ENCODE data around the gene FCRL1.

FCRL1 gene

GRCh38 chr1:157819896-157820295 is at the start of gene FCRL1:
TSS of gene FCRL1 (minus strand) at chr1:157820120. CDS start at chr1:157820037, 83 bp downstream.
- no peak for DNase-seq

GRCh38 chr1:157868654-157869053 is 48.7 kb upstream of the FCRL1 start:
- no peak for DNase-seq

GRCh38 chr1:157862114-157863070 is 42.5 kb upstream of the FCRL1 start:
- DNase-seq = no peak

- no peak for DNase-seq
Measured at GRCh38 chr1:157856538-157856937, 36.6 kb upstream of the FCRL1 start.

GRCh38 chr1:157852476-157852875 is 32.6 kb upstream of the FCRL1 start:
- no peak for DNase-seq

- no peak for DNase-seq
Measured at GRCh38 chr1:157849229-157849875, 29.4 kb upstream of the FCRL1 start.

- no peak for DNase-seq
Measured at GRCh38 chr1:157844089-157844830, 24.3 kb upstream of the FCRL1 start.

GRCh38 chr1:157842939-157843338 is 23.0 kb upstream of the FCRL1 start:
- DNase-seq = no peak

- DNase-seq = no peak
Measured at GRCh38 chr1:157841708-157842107, 21.8 kb upstream of the FCRL1 start, which contains the start of gene CD5L. TSS of gene CD5L (minus strand) at chr1:157841808. CDS start at chr1:157841701, 107 bp downstream.

GRCh38 chr1:157838966-157839365 is 19.0 kb upstream of the FCRL1 start:
- DNase-seq = no peak

GRCh38 chr1:157834430-157834829 is 14.5 kb upstream of the FCRL1 start:
- no peak for DNase-seq

- DNase-seq = no peak
Measured at GRCh38 chr1:157833145-157833544, 13.2 kb upstream of the FCRL1 start.

- DNase-seq = no peak
Measured at GRCh38 chr1:157831968-157832626, 12.2 kb upstream of the FCRL1 start.

GRCh38 chr1:157830887-157831286 is 11.0 kb upstream of the FCRL1 start:
- DNase-seq = no peak

GRCh38 chr1:157829711-157830110 is 9.8 kb upstream of the FCRL1 start:
- DNase-seq = no peak

- DNase-seq = no peak
Measured at GRCh38 chr1:157829210-157829609, 9.3 kb upstream of the FCRL1 start.

GRCh38 chr1:157820299-157820698 is 379 bp upstream of the FCRL1 start:
- no peak for DNase-seq

GRCh38 chr1:157819215-157819614 is 705 bp downstream of the FCRL1 start:
- DNase-seq = no peak

GRCh38 chr1:157813269-157813668 is 6.7 kb downstream of the FCRL1 start:
- DNase-seq = no peak

- DNase-seq = no peak
Measured at GRCh38 chr1:157806431-157807149, 13.3 kb downstream of the FCRL1 start.

GRCh38 chr1:157803851-157804250 is 16.1 kb downstream of the FCRL1 start:
- DNase-seq = no peak

- no peak for DNase-seq
Measured at GRCh38 chr1:157799996-157800395, 19.9 kb downstream of the FCRL1 start.

All from activated CD4-positive, alpha-beta T cell treated with anti-CD3 and anti-CD28 coated beads, Interleukin-2, amount 50 U/mL, for 48 hours (primary cell).